ENCODE measurements around the gene HIRA.

The HIRA gene

DNA sequence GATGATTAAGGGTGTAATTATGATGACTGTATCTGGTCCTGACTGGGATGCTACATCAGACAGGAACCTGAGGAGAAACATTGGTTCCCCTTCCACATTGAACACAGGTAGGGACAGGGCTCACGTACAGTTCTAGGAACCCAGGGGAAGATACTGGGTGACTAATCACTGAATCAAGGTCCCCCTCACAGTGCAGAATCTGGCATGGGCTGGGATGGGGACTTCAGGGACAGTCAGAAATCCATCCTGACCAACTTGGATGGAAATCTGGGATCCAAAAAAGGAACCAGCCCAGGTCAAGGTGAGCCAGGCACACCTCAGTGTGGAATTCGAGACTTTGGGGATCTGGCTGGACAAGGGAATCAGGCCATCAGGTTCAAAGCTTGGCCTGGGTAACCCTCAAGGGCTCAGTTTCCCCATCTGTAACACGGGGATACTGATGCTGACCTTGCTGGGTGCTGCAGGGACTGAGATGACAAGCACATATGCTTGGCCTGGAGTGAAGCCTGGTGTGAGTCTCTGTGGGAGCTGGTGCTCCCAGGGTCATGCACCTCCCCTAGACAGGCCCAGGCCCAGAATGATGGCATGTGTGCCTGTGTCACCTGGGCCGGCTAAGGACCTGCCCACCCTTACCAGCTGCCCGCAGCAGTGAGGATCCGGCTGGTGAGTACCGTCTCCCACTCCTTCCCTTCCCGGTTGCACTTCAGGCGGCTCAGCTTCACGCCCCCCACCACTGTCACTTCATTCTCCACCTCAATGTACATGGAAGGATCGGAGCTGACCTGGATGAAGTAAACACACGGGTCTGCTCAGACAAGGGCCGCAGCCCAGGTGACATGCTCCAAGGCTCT lies 72.6 kb downstream of the HIRA start:
- no peak for DNase-seq (ENCODE audit: low read depth in 4 of 4, low spot score in 1 of 4)

DNA sequence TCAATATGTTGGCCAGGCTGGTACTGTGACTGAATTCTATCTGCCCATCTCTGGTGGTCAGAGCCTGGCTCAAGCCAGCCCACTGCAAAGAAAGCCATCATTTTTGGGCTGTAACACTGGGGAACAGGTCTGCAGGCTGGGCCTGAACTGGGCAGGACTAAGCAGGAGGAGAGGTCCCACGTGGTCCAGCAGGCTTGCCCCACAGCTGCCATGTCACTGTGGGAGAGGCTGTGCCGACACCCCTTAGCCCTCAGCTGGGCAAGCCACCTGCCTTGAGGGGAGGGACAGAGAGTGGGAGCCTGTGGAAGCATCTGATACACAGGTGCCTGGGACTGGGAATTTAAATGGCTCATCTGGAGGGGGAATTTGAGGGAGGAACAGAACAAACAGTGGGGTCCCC lies 73.3 kb downstream of the HIRA start:
- no peak for DNase-seq (ENCODE audit: low read depth in 4 of 4, low spot score in 1 of 4)

DNA sequence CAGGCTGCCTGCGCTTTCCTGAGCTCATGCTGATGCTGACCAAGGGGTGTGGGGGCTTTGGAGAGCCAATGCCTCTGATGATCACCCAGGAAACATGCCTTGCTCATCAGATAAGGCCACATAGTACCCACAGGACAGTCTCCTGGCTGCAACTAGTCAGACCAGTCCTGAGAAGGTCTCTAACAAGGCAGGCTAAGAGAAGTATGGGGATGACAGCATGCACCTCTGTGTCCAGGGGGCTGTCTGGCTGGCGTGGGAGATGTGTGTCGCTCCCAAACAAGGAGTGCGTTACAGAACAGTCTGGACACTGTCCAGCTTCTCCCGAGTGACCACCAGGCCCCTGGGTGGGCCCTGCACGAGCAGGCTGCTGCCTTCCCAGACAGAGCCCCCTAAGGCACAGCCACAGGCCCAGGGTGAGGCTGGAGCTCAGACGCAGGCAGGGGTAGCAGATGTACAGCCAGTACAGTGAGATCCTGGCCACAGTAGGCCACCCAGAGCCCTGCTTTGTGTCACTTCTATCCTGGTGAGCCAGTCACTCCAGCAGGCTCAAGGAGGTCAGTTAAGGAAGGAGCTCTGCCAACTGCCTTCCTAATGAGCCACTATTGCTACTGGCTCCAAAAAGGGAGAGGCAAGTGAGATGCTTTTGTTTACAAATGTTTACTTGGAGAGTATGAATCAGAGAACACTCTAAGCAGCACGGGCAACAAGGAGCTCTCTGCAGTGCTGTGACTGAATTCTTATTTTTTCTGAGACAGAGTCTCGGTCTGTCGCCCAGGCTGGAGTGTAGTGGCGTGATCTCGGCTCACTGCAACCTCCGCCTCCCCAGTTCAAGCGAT lies 74.0 kb downstream of the HIRA start:
- no peak for DNase-seq (ENCODE audit: low read depth in 4 of 4, low spot score in 1 of 4)

DNA sequence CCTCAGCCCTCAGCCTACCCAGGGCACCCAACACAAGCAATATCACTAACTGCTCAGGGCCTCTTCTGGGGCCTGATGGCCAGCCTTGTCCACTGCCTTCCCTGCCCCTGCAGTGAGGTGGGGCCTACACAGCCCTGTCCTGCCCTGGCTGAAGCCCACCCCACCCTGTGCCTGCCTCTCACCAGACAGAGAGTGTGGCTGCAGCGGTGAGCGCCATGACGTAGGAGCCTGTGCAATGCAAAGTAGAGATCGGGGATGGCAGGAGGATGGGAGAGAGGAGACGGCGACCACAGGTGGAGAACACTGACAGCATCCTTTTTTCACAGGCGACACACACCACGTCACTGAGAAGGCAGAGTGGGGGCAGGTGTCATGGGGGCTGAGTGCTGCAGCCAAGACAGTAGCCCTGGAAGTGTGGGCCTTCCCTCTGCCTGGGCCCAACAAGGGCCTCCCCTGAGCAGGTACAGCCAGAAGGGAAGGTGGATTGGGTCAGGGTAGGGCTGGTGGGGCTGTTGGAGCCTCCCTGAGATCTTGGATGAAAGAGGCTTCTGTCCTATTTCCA lies 74.7 kb downstream of the HIRA start:
- DNase-seq (ENCODE audit: low read depth in 4 of 4, low spot score in 1 of 4), result no peak

DNA sequence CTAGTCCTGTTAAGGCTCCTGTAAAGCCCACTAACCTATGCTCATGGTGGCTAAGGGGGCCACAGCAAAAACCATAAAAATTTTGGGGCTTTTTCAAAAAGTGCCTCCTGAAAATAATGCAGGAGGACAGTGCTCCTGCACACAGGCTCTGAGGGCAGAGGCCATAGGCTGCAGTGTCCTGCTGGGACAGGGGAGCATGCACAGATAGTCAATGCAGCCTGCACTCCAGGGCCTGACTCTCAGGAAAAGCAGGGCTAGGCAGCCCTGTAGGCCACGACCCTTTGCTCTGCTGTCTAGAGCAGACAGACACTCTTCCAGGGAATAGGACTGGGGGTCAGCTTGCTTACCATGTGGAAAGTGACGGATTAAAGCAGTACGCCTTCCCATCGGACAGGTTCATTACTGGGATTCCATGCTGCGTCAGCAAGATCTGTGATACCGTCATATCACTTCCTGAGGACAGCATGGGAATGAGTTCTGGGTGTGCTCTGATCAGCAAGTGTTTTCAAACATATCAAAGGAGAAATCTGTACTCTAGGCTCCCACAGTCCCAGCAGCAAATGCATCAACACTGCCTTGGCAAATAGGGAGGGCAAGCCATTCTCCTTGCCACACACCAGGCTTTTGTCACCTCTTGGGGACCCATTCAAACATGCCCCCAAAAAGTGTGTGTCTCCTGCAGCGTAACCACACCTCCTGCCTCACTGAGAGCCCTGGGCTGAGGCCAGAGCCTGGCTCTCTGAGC lies 75.9 kb downstream of the HIRA start:
- DNase-seq (ENCODE audit: low read depth in 4 of 4, low spot score in 1 of 4), result no peak

DNA sequence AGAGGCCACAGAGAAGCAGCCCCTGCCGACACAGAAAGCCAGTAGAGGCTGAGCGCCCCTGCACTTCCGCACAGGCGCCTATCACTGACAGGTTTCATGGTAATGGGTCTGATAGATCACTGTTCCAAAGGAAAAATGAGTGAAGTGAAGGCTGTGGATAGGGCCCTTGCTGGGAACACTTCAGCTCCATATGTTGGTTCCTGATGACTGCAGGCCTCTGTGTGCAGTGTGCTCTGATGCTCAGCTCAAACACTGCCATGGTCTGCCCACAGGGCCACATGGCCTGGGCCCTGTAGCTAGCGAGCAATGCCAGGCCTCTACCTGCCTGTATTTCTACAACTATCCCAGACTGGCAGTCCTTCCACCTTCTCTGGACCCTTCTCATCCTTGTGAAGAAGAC lies 77.3 kb downstream of the HIRA start:
- DNase-seq (ENCODE audit: low read depth in 4 of 4, low spot score in 1 of 4), result no peak

DNA sequence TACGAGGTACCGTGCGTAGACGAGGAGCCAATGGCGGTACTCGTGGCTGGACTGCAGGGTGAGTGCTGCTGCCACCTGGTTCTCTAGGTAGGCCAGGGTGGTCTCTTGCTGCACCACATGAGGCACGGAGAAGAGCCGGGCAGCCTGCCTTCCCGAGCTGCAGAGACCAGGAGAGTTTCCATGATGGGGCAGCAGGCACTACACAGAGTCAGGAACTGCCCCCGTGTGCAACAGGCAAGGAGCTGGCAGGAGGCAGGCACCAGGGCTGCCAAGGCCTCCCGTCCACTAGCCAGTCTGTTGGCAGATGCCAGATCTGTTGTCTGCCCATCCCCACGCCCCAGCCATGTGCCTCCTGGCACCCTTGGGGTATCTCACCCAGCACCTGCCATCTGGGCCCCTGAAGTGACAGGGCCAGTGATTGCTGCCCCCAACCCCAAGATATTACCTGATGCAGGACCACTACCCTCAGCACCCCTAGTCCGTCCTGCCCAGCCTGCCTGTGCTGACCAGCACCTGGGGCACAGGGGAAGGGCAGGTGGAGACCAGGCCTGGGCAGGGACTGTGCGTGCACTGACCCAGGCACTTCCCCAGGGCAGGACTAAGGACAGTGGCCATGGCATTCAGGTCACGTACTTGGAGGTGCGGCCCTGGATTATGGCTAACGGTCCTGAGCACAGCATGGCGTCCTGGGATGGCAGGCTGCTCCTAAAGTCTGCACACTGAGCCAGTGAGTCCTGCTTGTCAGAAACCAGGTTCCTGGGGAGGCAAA lies 78.0 kb downstream of the HIRA start:
- no peak for DNase-seq (ENCODE audit: low read depth in 4 of 4, low spot score in 1 of 4)

DNA sequence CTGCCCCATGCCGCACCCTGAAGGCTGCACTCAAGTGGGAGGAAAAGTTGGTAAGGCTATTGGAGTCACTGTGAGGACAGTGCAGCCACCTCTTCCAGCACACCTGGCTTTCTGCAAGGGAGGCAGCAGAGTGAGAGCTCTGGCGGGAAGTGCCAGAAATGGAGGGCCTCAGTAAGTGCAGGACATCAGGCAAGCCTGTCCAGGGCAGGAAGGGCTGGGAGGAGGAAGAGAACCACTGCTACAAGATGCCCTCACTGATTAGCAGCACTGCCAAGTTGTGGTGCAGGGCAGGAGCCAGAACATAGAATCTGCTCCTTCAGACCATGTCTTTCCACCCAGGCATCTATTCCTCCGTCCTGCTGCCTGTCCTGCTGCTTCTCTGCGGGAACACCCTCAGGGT lies 78.8 kb downstream of the HIRA start:
- no peak for DNase-seq (ENCODE audit: low read depth in 4 of 4, low spot score in 1 of 4)

DNA sequence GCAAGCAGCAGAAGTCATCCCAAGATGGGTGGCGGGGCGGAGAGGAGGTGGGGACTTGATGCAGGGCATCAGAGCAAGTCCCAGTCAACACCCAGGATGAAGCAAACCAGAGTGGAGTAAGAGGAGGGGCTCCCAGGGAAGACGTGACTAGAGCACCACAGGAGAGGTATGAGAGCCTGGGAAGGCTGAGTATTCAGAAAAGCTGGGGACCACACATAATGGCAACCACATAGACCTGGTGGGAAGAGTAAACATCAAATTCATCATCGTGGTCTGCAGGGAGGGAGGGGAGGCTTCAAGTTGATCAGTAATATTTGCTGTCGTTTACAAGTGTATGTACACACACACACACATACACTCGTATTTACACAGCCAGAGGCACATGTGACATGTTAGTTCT lies 79.3 kb downstream of the HIRA start:
- DNase-seq (ENCODE audit: low read depth in 4 of 4, low spot score in 1 of 4), result no peak

DNA sequence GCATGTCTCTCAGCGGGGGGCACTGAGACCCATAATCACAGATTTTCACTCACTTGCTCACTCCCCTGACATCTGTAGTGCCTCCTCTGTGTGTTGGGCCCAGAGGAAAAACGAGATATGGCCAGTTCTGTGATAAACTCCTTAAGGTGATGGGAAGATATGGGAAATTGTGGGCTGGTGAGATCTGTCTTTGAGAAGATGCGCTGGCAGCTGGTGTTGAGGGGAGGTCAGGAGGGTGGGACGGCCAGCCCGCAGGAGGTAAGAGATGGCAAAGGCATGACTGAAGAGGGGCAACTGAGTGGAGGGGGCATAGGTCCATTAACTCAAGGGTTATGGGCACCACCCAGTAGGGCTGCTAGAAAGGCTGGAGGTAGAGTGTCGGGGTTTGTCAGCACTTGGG lies 79.9 kb downstream of the HIRA start:
- DNase-seq (ENCODE audit: low read depth in 4 of 4, low spot score in 1 of 4), result no peak

DNA sequence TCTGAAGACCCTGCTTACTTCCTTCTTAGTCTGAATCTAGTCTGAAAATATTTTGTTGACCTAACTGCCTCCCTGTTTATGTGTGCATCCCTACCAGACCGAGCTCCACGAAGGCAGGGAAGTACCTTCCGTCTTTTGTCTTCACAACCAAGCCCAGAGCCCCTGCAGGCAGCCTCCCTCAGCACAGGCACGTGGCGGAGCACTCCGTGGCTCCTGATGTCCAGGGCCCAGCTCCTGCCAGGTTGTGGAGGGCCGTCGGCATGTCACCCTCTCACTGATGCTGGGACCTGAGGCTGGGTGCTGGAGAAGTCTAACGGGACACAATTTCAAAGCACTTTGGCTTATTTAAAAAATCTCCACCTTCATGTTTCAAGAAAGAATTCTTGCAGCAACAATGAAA lies 80.6 kb downstream of the HIRA start:
- no peak for DNase-seq (ENCODE audit: low read depth in 4 of 4, low spot score in 1 of 4)

DNA sequence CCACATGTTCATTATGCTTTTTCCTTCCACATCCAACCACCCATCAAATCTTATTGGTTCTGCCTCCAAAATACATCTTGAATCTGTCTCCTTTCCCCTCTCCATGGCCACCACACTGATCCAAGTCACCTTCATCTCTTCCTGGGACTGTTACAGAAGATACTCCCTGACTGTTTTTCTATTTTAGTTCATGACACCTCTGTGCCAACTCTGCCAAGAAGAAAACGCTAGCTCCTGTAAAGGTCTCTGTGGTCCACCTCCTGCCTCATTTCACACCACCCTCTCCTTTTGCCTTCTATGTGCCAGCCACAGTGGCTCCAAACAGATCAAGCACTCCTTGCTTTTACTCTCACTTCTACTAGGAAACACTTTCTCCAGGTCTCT lies 81.1 kb downstream of the HIRA start:
- no peak for DNase-seq (ENCODE audit: low read depth in 4 of 4, low spot score in 1 of 4)

DNA sequence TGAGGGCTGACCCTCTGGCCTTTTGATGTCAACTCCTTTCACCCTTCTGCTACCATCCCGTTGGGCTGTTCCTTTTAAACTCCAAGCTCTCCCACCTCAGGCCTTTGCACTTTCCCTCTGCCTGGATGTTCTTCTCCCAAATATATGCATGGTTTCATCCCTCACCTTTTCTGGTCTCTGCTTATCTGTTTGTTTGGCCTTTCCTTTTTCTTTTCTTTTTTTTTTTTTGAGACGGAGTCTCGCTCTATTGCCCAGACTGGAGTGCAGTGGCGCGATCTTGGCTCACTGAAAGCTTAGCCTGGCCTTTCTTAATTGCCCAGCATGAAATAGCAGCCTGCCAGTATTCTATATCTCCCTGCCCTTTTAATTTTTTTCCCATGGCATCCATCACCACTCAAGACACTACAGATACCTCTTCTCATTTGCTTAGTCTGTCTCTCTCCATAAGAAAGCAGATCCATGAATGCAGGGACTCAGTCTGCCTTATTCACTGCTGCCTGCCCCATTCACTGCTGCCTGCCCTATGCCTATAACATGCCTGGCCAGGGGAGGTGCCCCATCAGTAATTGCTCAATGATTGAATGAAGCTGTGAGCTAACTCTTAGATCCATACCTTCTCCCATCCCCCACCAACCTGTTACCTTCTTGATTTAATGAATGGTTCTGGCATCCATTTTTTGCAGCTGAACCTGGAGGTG lies 81.6 kb downstream of the HIRA start:
- DNase-seq (ENCODE audit: low read depth in 4 of 4, low spot score in 1 of 4), result no peak

DNA sequence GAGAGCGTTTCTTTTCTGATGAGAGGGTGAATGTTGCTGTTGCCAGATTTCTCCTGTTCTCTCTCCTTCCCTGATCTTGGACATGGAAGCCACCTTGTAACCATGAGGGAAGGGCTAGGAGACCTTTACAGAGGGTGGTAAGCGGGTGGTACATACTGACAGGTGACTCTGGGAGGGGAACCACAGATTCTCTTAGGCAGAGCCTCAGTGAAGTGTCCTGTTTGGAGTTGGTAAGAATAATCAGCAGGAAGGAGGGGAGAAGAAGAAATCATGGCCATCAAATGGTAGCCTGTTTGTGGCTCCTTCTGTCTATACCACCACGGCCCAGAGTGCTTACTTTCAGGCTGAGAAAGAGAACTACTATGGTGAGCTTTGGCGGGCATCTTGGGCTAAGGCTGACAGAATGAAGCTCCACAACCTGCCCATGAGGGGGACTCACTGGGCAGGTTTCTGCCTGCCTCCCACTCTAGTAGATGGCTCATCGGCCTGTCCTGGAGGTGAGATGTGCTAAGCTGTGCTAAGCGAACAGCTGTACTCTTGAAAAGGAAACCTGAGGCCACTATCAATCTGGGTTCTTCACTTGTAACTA lies 84.8 kb downstream of the HIRA start:
- no peak for DNase-seq (ENCODE audit: low read depth in 4 of 4, low spot score in 1 of 4)

DNA sequence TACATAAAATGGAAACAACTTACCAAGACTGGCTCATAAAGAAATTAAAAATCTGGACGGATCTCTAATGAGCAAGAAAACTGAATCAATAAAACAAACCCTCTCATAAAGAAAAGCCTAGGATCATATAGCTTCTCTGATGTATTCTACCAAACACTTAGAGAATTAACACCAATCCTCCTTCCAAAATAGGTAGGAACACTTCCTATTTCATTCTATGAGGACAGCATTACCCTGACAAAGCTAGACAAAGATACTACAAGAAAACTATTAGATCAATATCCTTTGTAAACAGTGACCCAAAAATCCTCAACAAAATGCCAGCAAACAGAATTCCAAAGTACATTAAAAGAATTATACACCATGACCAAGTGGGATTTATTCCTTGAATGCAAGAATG lies 87.1 kb downstream of the HIRA start:
- DNase-seq (ENCODE audit: low read depth in 4 of 4, low spot score in 1 of 4), result no peak

DNA sequence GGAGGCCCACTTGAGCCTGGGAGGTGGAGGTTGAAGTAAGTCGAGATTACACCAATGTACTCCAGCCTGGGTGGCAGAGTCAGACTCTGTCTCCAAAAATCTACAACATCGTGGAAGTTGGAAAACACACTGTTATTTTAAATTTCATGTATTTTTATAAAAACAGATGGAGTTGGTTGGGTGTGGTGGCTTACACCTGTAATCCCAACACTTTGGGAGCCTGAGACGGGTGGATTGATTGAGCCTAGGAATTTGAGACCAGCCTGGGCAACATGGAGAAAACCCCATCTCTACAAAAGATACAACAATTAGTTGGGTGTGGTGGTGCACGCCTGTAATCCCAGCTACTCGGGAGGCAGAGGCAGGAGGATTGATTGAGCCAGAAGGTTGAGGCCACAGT lies 88.1 kb downstream of the HIRA start:
- DNase-seq (ENCODE audit: low read depth in 4 of 4, low spot score in 1 of 4), result no peak

DNA sequence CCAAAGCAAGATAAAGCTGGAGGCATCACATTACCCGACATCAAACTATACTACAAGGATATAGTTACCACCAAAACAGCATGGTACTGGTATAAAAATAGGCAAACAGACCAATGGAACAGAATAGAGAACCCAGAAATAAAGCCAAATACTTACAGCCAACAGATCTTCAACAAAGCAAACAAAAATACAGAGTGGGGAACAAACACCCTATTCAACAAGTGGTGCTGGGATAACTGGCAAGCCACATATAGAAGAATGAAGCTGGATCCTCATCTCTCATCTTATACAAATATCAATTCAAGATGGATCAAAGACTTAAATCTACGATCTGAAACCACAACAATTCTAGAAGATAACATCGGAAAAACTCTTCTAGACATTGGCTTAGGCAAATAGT lies 90.0 kb downstream of the HIRA start:
- no peak for DNase-seq (ENCODE audit: low read depth in 4 of 4, low spot score in 1 of 4)

DNA sequence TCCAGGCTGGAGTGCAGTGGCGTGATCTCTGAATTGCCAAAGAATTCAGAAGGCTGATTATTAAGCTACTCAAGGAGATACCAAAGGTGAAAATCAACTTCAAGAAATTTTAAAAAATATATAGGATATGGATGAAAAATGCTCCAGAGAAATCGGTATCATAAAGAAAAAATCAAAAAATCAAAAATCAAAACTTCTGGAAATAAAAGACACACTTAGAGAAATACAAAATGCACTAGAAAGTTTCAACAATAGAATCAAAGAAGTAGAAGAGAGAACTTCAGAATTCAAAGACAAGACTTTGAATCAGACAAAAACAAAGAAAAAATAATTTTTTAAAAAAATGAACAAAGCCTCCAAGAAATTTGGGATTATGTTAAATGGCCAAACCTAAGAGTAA lies 94.4 kb downstream of the HIRA start:
- DNase-seq (ENCODE audit: low read depth in 4 of 4, low spot score in 1 of 4), result no peak

DNA sequence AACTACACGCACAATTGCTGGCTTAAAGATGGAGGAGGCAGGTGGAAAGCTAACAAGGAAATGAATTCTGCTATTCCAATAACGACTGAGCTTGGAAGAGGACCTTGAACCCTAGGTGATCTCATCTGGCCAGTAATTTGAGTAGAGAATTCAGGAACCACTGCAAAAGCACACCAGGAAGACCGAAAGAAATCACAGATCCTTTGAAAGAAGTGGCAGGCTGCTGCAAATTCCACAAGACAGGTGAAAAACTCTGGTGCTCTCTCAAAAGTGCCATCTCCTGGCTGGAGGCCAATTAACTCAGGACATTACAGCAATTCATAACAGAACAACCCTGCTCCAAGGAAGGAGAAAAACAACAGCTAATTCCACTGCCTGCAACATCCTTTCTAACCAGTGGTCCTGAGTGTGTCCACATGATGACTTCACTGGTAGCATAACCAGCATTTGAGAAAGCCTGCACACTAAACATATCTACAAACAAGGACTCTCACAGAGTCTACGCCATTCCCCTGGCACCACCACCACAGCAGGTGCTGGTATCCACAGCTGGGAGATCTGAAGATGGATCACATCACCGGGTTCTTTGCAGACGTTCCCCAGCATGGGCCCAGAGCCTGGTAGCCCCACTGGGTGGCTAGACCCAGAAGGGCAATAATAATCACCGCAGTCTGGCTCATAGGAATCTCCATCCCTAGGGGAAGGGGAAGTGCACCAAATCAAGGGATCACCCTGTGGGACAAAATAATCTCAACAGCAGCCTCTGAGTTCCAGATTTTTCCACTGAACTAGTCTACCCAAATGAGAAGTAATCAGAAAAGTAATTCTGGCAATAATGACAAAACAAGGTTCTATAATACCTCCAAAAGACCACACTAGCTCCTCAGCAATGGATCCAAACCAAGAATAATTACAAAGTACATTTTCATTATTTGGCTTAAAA lies 95.1 kb downstream of the HIRA start:
- DNase-seq (ENCODE audit: low read depth in 4 of 4, low spot score in 1 of 4), result no peak

Measured in stimulated activated CD4-positive, alpha-beta T cell treated with anti-CD3 and anti-CD28 coated beads, Interleukin-1b, Interleukin-23, amount 100 ng/mL, for 24 hours (primary cell).